ENCODE measurements around the gene PYM1.
A peak's percentile ranks its signal among the peaks of the same experiment; 100 is the strongest.

The PYM1 gene

GRCh38 chr12:55927588-55928502, at the start of gene PYM1:
PYM1 (minus strand) TSS chr12:55927894; CDS start chr12:55927761, 133 bp downstream.
- DNase-seq (ENCODE audit: low read depth, low spot score) = peak; percentile 34

GRCh38 chr12:55974308-55974730, 46.6 kb upstream of the PYM1 start:
- DNase-seq (ENCODE audit: low read depth, low spot score) = peak; percentile 15

DNA sequence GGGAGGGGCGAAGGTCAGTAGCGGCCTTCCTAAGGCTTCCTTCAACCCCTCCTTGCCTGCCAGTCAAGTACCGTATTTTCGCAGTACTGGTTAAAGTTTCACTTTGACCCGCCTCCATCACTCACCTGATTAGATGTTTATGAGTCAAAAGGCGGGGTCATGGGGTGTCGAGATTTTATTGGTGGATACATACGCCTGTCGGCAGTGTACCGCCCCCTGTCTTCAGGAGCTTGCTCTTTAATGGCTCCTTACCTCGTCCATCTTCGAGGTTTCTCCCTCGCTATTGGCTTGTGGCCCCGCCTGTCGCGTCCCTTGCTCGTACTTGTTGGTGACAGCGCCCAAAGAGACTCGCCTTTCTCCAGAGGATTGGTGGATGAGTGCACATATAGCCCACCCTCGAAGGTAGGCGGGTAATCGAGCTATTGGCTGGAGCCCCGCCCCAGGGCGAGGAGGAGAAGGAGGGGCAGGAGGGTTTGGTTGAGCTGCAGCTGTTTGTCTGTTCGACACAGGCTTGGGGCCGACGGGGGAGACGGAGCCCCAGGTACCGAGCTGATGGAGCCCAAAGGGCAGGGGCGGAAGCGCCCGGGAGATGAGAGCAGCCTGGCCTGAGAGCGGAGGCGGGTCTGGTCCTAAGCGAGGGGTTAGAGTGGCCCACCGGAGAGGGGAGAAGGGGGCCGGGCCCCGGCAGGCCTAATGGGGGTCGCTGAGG, 46.1 kb upstream of the PYM1 start, which contains the start of gene RAB5B:
Gene RAB5B (plus strand): TSS at position 480 of the 709 bp plus-strand sequence. CDS start 12,883 bp downstream, outside the sequence.
- peak; percentile 98 for DNase-seq (ENCODE audit: low read depth, low spot score)

GRCh38 chr12:55972911-55973598, 45.4 kb upstream of the PYM1 start:
- no peak for DNase-seq (ENCODE audit: low read depth, low spot score)

- DNase-seq (ENCODE audit: low read depth, low spot score) = no peak
These were observed 44.8 kb upstream of the PYM1 start for GRCh38 chr12:55972456-55972855.

GRCh38 chr12:55972042-55972441, 44.3 kb upstream of the PYM1 start:
- no peak for DNase-seq (ENCODE audit: low read depth, low spot score)

DNA sequence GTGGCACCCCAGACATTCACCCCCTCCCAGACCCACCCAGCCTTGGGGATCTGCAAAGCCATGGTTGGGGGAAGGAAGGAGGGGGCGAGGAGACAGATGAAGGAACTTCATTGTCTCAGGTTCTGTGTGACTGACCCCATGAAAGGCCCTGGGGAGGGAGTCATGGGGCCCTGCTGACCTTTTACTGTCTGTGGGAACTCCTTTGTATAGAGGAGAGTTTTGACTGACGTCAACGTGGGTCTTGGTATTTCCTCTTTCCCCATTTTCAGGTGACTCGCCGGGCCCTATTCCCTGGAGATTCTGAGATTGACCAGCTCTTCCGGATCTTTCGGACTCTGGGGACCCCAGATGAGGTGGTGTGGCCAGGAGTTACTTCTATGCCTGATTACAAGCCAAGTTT, 43.1 kb upstream of the PYM1 start:
- DNase-seq (ENCODE audit: low read depth, low spot score) = no peak

DNA sequence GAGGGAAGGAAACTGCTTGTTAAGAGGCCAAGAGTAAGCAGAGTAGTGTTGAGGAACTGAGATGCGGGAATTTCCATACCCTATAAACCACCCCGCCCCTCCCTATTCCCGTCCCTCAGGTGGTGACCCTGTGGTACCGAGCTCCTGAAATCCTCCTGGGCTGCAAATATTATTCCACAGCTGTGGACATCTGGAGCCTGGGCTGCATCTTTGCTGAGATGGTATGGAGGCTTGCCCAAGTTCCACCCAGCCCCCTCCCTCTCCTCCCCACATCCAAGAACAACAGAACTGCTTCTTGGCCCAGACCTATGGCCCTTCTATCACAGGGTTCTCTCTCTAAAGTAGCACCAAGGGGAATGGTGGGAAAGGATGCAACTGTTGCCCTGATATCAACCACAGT, 41.7 kb upstream of the PYM1 start:
- DNase-seq (ENCODE audit: low read depth, low spot score) = no peak

- DNase-seq (ENCODE audit: low read depth, low spot score) = peak; percentile 75
These were observed 39.0 kb upstream of the PYM1 start, which contains the start of gene CDK2 for GRCh38 chr12:55966408-55967281. CDK2 (plus strand) TSS chr12:55966830; CDS start chr12:55967009, 179 bp downstream.

GRCh38 chr12:55965941-55966407, 38.3 kb upstream of the PYM1 start, which contains the start of gene PMEL:
PMEL (minus strand) TSS chr12:55966042; CDS start chr12:55966011, 31 bp downstream.
- DNase-seq (ENCODE audit: low read depth, low spot score) = no peak

DNA sequence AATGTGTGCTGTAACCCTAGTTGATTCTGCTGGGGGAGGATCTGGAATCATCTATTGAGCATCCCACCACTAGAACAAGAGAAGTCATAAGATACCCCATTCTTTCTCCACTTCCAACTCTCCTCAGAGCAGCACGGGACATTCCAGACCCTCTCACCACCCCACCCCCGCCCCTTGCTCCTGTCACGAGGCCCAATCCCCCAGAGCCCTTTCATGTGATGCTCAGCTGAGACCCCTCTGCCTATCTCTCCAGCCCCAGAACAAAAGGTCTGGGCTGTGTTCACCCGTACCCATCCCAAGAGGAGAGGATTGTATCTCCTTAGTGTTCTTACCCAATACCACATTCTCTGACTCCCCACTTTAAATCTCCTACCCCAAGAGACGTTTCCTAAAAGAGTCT, 37.5 kb upstream of the PYM1 start:
- no peak for DNase-seq (ENCODE audit: low read depth, low spot score)

DNA sequence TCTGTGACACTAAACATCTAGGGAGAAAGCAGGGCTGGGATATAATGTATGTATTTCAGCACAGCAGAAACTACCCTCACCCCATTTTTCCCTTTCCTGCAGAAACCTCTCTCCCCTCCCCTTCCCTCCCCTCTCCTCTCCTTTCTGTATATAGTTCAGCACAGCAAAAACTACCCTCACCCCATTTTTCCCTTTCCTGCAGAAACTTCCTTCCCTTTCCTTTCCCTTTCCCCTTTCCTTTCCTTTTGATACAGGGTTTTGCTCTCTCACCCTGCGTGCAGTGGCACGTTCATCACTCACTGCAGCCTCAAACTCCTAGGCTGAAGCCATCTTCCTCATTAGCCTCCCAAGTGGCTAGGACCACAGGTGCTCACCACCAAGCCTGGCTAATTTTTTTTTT, 36.1 kb upstream of the PYM1 start:
- no peak for DNase-seq (ENCODE audit: low read depth, low spot score)

GRCh38 chr12:55957106-55957859, 29.6 kb upstream of the PYM1 start:
- DNase-seq (ENCODE audit: low read depth, low spot score) = no peak

DNA sequence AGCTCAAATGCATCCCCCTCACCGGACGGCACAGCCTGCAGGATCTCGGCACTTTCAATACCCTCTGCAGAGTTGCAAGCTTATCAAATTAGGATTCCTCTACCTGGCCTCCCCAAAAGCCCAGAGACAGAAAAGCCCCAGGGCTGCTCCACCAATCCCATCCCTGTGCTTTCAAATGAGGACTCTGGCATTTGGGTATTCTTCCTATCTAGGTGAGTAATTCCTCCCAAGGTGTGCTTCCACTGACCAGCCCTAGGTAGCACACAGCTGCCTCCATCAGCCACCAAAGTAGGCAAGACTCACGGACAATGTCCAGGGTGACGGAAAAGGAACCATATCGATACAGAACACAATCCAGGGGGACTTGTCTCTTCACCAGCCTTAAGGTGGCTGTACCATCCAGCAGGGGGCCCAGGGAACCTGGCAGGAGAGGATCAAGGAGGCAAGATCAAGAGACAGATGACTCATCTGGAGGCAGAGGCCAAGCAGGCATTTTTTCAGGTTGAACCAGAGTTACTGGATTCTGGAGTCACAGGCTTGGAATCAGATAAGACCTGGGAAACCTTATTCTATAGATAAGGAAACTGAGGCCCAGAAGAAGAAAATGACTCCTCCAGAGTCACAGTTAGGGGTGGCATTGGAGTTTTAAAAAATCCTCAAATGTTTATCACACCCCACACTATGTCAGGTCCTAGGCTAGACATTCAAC, 28.3 kb upstream of the PYM1 start:
- no peak for DNase-seq (ENCODE audit: low read depth, low spot score)

GRCh38 chr12:55955344-55955743, 27.6 kb upstream of the PYM1 start:
- DNase-seq (ENCODE audit: low read depth, low spot score) = no peak

DNA sequence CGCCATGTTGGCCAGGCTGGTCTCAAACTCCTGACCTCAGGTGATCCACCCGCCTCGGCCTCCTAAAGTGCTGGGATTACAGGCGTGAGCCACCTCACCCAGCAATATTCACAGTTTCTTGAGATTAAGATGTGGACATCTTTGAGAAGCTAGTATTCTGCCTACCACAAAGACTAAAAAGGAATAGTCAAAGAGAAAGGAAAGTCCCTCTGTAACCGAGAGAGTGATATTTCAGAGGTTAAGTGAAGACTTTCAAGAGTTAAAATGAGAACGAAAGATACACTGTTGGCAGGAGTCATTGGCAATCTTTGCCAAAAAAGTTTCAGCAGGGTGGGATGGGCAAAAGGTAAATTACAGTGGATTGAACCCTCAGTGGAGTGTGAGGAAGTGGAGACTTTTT, 18.9 kb upstream of the PYM1 start:
- no peak for DNase-seq (ENCODE audit: low read depth, low spot score)

- DNase-seq (ENCODE audit: low read depth, low spot score) = no peak
These were observed 15.0 kb upstream of the PYM1 start for GRCh38 chr12:55942577-55943136.

DNA sequence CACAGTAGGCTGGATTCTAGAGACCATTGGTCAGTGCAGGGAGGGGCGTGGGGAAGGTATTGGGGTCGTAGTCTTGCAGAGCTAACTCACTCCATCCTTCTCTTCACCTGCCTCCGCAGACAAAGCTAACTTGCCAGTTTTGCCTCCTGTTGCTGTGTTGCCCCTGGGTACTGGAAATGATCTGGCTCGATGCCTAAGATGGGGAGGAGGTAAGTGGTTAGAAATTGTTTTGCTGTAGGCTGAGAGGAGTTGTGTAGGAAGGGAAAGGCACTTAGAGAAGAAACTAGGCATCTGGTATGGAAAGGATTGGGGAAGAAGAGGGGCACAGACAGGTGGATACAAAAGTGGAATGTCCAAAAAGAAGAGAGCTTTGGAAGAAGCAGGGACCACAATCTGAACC, 14.4 kb upstream of the PYM1 start:
- no peak for DNase-seq (ENCODE audit: low read depth, low spot score)

All from activated CD4-positive, CD25-positive, alpha-beta regulatory T cell treated with anti-CD3 and anti-CD28 coated beads, Interleukin-2, amount 50 U/mL, for 16 hours (primary cell).